ENCODE results near the gene SNRNP27. TPM values are rescaled to one million over a fixed set of nuclear protein-coding genes. Genes with fewer than 3 reads are reported as not detected.
A peak's percentile ranks its signal among the peaks of the same experiment; 100 is the strongest.
"Not testable (repeated sequence)": the region's sequence is repeated elsewhere in the genome, so short reads cannot be mapped to it uniquely, and the experiment has no call there.

SNRNP27 gene
- total RNA-seq, result 49.3 and 66.6 TPM in 2 replicates

DNA sequence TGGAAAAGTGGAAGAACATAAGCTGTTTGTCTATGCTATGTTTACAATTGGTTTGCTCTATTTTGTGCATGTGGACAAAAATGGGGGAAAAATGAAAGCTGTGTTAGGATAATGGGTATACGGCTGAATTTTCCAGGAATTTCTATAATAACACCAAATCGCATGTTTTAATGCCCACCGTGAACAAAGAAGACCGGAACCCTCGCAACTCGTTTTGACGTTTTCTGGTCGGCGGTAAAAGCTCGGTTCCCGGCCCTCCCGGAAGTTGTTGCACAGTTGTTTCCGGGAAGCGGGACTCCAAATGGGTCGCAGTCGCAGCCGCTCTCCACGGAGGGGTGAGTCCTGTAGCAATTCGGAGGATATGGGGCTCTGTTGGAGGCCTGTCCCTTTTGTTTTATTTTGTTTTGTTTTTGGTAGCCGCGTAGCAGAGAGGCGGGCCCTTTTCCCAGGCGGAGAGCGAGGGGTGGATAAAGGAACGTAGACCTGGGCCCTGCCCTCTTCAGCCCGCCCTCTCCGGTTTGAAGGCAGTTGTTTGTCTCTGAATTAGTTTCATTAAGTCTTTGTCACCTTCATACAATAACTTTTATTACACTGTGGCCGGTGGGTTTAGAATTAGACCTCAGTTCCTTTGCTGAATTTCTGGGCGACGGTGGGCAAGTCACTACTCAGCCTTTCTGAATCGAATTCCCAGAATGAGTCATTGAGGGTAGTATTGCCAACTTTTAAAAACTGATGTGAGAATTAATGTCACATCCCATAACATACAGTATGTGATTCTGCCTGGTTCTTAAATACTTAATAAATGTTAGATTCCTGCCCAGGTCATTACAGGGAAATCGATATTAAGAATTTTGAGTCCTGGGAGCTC is at the start of gene SNRNP27:
Gene SNRNP27 (plus strand): TSS at position 273 of the 868 bp plus-strand sequence. CDS start 29 bp downstream, at position 302.
- DNase-seq (ENCODE audit: extremely low read depth, low read depth, low spot score), result no peak

GRCh38 chr2:69843993-69844392 is 49.8 kb upstream of the SNRNP27 start:
- no peak for DNase-seq (ENCODE audit: extremely low read depth, low read depth, low spot score)

DNA sequence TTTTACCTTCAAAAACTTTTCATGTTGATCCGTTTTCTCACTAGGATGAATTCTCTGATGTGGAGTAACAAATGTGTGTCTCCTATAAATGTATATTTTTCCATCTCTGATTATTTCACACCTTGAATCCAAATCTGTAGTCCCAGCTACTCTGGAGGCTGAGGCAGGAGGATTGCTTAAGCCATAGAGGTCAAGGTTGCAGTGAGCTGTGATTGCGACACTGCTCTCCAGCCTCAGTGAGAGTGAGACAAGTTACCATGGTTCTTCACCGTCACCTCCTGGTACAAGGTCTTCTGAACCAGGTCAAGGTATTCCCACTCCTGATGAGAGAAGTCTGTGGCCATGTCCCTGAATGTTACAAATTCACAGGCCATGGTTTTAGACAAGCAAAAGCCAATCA is 49.2 kb upstream of the SNRNP27 start:
- DNase-seq (ENCODE audit: extremely low read depth, low read depth, low spot score), result no peak

- no peak for DNase-seq (ENCODE audit: extremely low read depth, low read depth, low spot score)
Measured at GRCh38 chr2:69846182-69847067, 47.3 kb upstream of the SNRNP27 start.

DNA sequence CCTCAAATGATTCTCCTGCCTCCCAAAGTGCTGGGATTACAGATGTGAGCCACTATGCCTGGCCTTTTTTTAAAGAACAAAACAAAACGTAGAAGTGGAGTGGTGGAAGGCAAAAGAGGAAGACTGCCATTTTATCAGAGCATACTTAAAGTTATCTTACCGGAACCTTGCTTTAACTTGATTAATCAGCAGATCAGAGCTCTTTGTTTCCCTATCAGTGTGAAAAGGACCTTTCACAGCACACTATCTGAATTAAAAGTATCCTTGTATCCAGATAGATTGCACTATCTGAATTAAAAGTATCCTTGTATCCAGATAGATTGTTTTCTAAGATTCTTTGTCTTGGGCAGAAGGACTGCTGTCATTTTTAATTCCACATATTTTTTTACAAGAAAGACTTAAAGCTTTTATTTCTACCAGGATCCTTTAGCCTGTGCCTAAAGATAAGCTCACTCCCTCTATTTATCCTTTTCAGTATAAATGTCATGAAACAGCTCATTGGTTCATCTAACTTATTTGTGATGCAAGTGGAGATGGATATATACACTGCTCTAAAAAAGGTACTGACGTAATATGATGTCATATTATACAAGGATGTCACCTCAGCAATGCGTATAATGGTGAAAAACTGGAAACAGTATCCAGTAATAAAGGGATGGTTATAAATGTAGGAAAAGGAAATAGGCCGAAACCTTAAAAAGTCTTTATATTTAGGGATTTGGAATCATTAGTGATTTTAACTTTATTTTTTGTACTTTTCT is 46.5 kb upstream of the SNRNP27 start:
- no peak for DNase-seq (ENCODE audit: extremely low read depth, low read depth, low spot score)

- no peak for DNase-seq (ENCODE audit: extremely low read depth, low read depth, low spot score)
Measured at GRCh38 chr2:69848186-69848790, 45.5 kb upstream of the SNRNP27 start.

GRCh38 chr2:69858261-69858660 is 35.5 kb upstream of the SNRNP27 start:
- no peak for DNase-seq (ENCODE audit: extremely low read depth, low read depth, low spot score)

- DNase-seq (ENCODE audit: extremely low read depth, low read depth, low spot score), result no peak
Measured at GRCh38 chr2:69863298-69863697, 30.5 kb upstream of the SNRNP27 start.

DNA sequence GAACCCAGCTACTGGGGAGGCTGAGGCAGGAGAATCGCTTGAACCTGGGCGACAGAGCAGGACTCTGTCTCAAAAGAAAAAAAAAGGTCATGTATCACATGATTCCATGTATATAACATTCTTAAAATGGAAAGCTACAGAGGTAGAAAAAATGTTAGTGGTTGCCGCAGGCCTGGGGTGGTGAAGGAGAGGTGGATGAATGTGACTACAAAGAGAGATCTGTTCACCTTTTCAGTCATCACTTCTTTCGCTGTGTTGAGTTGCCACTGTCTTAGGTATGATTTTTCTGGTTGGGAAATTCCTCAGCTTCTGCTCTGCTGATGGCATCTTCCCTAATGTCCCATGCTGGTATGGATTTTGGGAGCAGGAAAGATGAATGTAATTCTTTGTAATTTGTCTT is 5.3 kb upstream of the SNRNP27 start:
- no peak for DNase-seq (ENCODE audit: extremely low read depth, low read depth, low spot score)

GRCh38 chr2:69889302-69889701 is 4.5 kb upstream of the SNRNP27 start:
- DNase-seq (ENCODE audit: extremely low read depth, low read depth, low spot score), result no peak

GRCh38 chr2:69890881-69891280 is 2.9 kb upstream of the SNRNP27 start:
- no peak for DNase-seq (ENCODE audit: extremely low read depth, low read depth, low spot score)

DNA sequence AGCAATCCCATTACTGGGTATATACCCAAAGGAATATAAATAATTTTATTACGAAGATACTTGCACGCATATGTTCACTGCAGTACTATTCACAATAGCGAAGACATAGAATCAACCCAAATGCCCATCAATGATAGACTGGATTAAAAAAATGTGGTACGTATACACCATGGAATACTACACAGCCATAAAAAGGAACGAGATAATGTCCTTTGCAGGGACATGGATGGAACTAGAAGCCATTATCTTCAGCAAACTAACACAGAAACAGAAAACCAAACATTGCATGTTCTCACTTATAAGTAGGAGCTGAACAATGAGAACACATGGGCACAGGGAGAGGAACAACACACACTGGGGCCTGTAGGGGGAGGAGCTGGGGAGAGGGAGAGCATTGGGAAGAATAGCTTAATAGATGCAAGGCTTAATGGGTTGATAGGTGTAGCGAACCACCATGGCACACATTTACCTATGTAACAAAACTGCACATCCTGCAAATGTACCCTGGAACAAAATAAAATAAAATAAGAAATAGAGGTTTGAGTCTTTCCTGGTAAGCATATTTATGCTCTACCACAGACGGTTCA is 825 bp upstream of the SNRNP27 start:
- DNase-seq (ENCODE audit: extremely low read depth, low read depth, low spot score), result not testable (repeated sequence)

GRCh38 chr2:69894737-69895136 is 981 bp downstream of the SNRNP27 start:
- not testable (repeated sequence) for DNase-seq (ENCODE audit: extremely low read depth, low read depth, low spot score)

DNA sequence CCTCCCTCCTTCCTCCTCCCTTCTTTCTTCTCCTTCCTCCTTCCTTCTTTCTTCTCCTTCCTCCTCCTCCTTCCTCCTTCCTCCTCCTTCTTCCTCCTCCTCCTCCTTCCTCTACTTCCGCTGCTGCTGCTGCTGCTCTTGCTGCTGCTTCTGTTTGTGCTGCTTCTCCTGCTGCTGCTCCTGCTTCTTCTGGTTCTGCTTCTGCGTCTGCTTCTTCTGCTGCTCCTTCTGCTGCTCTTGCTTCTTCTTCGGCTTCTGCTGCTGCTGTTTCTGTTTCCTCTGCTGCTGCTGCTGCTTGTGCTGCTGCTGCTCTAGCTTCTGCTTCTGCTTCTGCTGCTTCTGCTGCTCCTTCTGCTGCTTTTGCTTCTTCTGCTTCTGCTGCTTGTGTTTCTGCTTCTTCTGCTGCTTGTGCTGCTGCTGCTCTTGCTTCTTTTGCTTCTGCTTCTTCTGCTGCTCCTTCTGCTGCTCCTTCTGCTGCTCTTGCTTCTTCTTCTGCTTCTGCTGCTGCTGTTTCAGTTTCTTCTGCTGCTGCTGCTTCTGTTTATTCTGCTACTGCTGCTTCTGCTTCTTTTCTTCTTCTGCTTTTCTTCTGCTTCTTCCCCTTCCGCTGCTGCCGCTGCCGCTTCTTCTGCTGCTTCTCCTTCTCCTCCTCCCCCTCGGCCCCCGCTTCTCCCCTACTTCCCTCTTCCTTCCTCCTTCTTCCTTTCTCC is 8.6 kb downstream of the SNRNP27 start:
- no peak for DNase-seq (ENCODE audit: extremely low read depth, low read depth, low spot score)

DNA sequence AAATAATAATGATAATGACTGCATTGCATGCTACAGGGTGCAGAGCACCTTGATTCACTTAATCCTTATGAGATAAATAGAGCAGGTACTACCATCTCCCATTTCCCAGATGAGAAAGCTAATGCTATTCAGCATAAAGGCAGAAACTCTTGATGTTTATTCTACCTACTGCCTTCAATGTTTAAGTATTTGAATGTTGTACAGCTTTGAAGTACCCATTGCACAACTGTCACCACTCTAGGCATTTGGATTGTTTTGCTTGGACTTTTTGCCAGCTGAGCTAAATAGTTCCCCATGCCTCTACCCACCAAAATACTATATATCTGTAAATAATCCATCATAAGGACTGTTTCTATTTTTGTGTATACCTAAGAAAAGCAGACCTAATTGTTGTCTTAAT is 13.5 kb downstream of the SNRNP27 start:
- no peak for DNase-seq (ENCODE audit: extremely low read depth, low read depth, low spot score)

- DNase-seq (ENCODE audit: extremely low read depth, low read depth, low spot score), result no peak
Measured at GRCh38 chr2:69911985-69912563, 18.3 kb downstream of the SNRNP27 start.

GRCh38 chr2:69914164-69914949 is 20.6 kb downstream of the SNRNP27 start:
- peak; percentile 99 for DNase-seq (ENCODE audit: extremely low read depth, low read depth, low spot score)

Data from glomerular endothelial cell (primary cell).